ENCODE data around the gene DOC2A.

Gene DOC2A

DNA sequence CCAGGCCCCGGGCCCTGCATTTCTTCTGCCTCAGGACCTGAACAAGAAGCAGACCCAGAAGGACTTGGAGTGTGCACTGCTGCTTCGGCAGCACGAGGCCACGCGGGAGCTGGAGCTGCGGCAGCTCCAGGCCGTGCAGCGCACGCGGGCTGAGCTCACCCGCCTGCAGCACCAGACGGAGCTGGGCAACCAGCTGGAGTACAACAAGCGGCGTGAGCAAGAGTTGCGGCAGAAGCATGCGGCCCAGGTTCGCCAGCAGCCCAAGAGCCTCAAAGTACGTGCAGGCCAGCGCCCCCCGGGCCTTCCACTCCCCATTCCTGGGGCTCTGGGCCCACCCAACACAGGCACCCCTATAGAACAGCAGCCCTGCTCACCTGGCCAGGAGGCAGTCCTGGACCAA lies 24.6 kb downstream of the DOC2A start:
- H3K4me3 ChIP-seq (ENCODE audit: low read depth, low read length), result no peak overlapping the region
- no peak for TF ChIP-seq CTCF (IDR thresholded peaks at IDR 0.05; ENCODE audit: low read depth, low read length)

GRCh38 chr16:29985271-29985811 lies 25.5 kb downstream of the DOC2A start:
- TF ChIP-seq CTCF (IDR thresholded peaks at IDR 0.05; ENCODE audit: low read depth, low read length), result no peak
- H3K4me3 ChIP-seq (ENCODE audit: low read depth, low read length), result no peak overlapping the region

- TF ChIP-seq CTCF (IDR thresholded peaks at IDR 0.05; ENCODE audit: low read depth, low read length), result no peak
- no peak overlapping the region for H3K4me3 ChIP-seq (ENCODE audit: low read depth, low read length)
Observed at GRCh38 chr16:29984764-29985147, 26.1 kb downstream of the DOC2A start.

GRCh38 chr16:29984137-29984763 lies 26.6 kb downstream of the DOC2A start:
- TF ChIP-seq CTCF (IDR thresholded peaks at IDR 0.05; ENCODE audit: low read depth, low read length), result no peak

DNA sequence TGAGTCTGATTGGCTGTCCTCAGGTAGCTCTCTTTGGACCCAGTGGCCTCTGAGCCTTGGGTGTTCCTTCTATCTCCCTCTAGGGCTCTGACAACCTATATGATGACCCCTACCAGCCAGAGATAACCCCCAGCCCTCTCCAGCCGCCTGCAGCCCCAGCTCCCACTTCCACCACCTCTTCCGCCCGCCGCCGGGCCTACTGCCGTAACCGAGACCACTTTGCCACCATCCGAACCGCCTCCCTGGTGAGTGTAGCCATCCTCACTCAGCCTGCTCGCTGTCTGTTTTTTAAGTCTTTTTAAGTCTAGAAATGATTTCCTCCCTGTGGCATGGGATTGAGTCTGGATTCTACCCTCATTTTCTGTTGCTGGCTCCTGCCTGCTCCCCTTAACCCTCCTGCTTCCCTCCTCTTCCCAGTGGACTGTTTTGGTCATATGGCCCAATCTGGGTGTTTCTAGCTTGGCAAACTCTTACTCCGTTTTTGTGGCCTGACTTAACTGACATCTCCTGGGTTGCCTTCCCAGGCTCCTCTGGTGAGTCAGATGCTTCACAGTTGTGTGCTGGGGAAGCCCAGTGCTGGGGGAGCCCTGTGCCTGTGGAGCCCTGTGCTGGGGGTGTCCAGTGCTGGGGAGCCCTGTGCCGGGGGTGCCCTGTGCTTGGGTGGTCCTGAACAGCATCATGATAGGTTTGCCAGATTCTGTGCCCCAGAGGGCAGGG lies 27.2 kb downstream of the DOC2A start:
- TF ChIP-seq CTCF (IDR thresholded peaks at IDR 0.05; ENCODE audit: low read depth, low read length), result no peak
- no peak overlapping the region for H3K4me3 ChIP-seq (ENCODE audit: low read depth, low read length)

More at GRCh38 chr16:29984137-29984763, 26.6 kb downstream of the DOC2A start:
- no peak overlapping the region for H3K4me3 ChIP-seq (ENCODE audit: low read depth, low read length)

DNA sequence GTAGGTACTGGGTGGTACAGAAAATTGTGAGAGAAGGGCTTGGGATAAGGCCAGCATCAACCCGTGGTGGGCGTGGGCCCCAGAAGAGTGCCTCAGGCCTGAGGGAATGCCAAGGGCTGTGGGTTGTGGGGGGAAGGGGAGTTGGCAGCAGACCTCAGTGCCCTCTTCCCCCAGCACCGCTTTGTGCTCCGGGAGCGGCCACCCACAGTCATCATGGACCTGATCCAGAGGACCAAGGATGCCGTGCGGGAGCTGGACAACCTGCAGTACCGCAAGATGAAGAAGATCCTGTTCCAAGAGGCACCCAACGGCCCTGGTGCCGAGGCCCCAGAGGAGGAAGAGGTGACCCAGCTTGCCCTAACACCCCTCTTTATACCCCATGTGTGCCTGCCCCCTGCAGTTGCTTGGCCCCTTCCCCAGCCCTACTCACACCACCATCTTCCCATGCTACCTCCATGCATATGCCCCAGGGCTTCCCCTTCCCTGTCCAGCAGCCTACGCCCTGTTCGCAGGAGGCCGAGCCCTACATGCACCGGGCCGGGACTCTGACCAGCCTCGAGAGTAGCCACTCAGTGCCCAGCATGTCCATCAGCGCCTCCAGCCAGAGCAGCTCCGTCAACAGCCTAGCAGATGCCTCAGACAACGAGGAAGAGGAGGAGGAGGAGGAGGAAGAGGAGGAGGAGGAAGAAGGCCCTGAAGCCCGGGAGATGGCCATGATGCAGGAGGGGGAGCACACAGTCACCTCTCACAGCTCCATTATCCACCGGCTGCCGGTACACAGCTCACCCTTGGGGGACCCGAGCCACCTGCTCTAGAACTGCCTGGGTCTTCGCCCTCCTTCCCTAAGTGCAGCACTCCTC lies 28.0 kb downstream of the DOC2A start:
- H3K4me3 ChIP-seq (ENCODE audit: low read depth, low read length), result no peak overlapping the region
- no peak for TF ChIP-seq CTCF (IDR thresholded peaks at IDR 0.05; ENCODE audit: low read depth, low read length)
